HUES64 (cell line): ENCODE results near the gene DYSF. TPM values are rescaled to one million over a fixed set of nuclear protein-coding genes. Genes with fewer than 3 reads are reported as not detected.
"Not testable (repeated sequence)": the region's sequence is repeated elsewhere in the genome, so short reads cannot be mapped to it uniquely, and the experiment has no call there.

Experiments used
- H3K27ac ChIP-seq: 2 replicates; pipeline ENCODE4 v1.7.0; 2013; ENCODE audit warnings: low read depth, low read length, inconsistent platforms
- H3K27me3 ChIP-seq: 2 replicates; pipeline ENCODE4 v1.6.1; 2013; ENCODE audit warnings: mild to moderate bottlenecking, low read length; ENCODE audit not compliant: insufficient read depth
- H3K36me3 ChIP-seq: 2 replicates; pipeline ENCODE4 v1.6.1; 2013; ENCODE audit warnings: mild to moderate bottlenecking, low read length; ENCODE audit not compliant: insufficient read depth
- H3K4me1 ChIP-seq: 2 replicates; pipeline ENCODE4 v1.6.1; 2013; ENCODE audit warnings: mild to moderate bottlenecking, low read length, moderate library complexity; ENCODE audit not compliant: insufficient read depth
- H3K4me3 ChIP-seq: 2 replicates; pipeline ENCODE4 v1.5.1; 2013; ENCODE audit warnings: mild to moderate bottlenecking, low read length, moderate library complexity
- H3K9ac ChIP-seq: 2 replicates; pipeline ENCODE4 v1.6.1; 2013; ENCODE audit warnings: mild to moderate bottlenecking, low read depth, low read length
- H3K9me3 ChIP-seq: 2 replicates; pipeline ENCODE4 v1.6.1; 2013; ENCODE audit warnings: low read depth, low read length; ENCODE audit not compliant: insufficient read depth
- WGBS: fragments of 150-250, 120-280 bp; methylation state at CpG from one replicate; pipeline ENCODE4 v1.1.7; 2013; ENCODE audit warnings: missing lambda C conversion rate; 5-methylcytosine and 5-hydroxymethylcytosine counted together
- polyA plus RNA-seq, 2 experiments: library from polyadenylated mRNA; stranded (reverse); fragments of 50-300 nt; gene quantifications; one replicate each; pipeline ENCODE4 v1.2.3, GENCODE V29; 2013

Gene DYSF
- 5.6 TPM for polyA plus RNA-seq (2013, experiment 1 of 2)
- 5.8 TPM for polyA plus RNA-seq (2013, experiment 2 of 2)

- Histone ChIP-seq H3K9ac (peak within 1 kb of the TSS; percentile 49), H3K4me3 (peak within 1 kb of the TSS; percentile 59)
These were observed at the start of gene DYSF for GRCh38 chr2:71453404-71454220. TSS of gene DYSF (plus strand) at chr2:71453561.

GRCh38 chr2:71409611-71410010 is 43.8 kb upstream of the DYSF start:
- Histone ChIP-seq H3K4me3 (no peak overlapping the region), H3K9ac (no peak overlapping the region), H3K9me3 (no peaks in the 10 kb centered on the region), H3K27ac (no peak overlapping the region), H3K36me3 (peaks cover 62% of the 10 kb centered on the region), H3K4me1 (no peaks in the 10 kb centered on the region), H3K27me3 (no peaks in the 10 kb centered on the region)
- WGBS: 93% methylated on average over 3 of the region's 3 CpGs

More at GRCh38 chr2:71453404-71454220, at the start of gene DYSF:
- Histone ChIP-seq H3K36me3 (no peaks in the 10 kb centered on the region), H3K9me3 (no peaks in the 10 kb centered on the region), H3K27me3 (peaks cover 48% of the 10 kb centered on the region), H3K4me1 (peaks cover 38% of the 10 kb centered on the region), H3K27ac (no peak within 1 kb of the TSS)
- under 1% methylated on average over 66 of the region's 66 CpGs for WGBS

GRCh38 chr2:71410696-71411095 is 42.7 kb upstream of the DYSF start:
- no peaks in the 10 kb centered on the region for H3K4me1 ChIP-seq
- no peaks in the 10 kb centered on the region for H3K27me3 ChIP-seq
- no peak overlapping the region for H3K4me3 ChIP-seq
- H3K9ac ChIP-seq: no peak overlapping the region
- H3K36me3 ChIP-seq: peaks cover 51% of the 10 kb centered on the region
- 96% methylated on average over 4 of the region's 4 CpGs for WGBS
- H3K9me3 ChIP-seq: no peaks in the 10 kb centered on the region
- H3K27ac ChIP-seq: no peak overlapping the region

- no CpG with 5 or more reads among the region's 15 CpGs for WGBS
- peak overlapping the region; percentile 90; the same call in 1 of the 2 replicates for H3K9ac ChIP-seq
These were observed 36.5 kb upstream of the DYSF start for GRCh38 chr2:71416866-71417265.

GRCh38 chr2:71417300-71418202 is 35.8 kb upstream of the DYSF start:
- H3K9me3 ChIP-seq: no peaks in the 10 kb centered on the region
- H3K9ac ChIP-seq: peak overlapping the region; percentile 90
- 7% methylated on average over 8 of the region's 16 CpGs for WGBS
- peak overlapping the region; percentile 60 for H3K4me3 ChIP-seq
- peaks cover 12% of the 10 kb centered on the region for H3K4me1 ChIP-seq
- peak overlapping the region; percentile 73 for H3K27ac ChIP-seq
- peaks cover 40% of the 10 kb centered on the region for H3K36me3 ChIP-seq
- H3K27me3 ChIP-seq: no peaks in the 10 kb centered on the region

More at GRCh38 chr2:71416866-71417265, 36.5 kb upstream of the DYSF start:
- H3K27me3 ChIP-seq, H3K27ac ChIP-seq, H3K9me3 ChIP-seq: not testable (repeated sequence)
- Histone ChIP-seq H3K4me1 (peaks cover 12% of the 10 kb centered on the region), H3K4me3 (peak overlapping the region; percentile 60), H3K36me3 (peaks cover 33% of the 10 kb centered on the region)

GRCh38 chr2:71419145-71419544 is 34.2 kb upstream of the DYSF start:
- peaks cover 12% of the 10 kb centered on the region for H3K4me1 ChIP-seq
- H3K36me3 ChIP-seq: peaks cover 56% of the 10 kb centered on the region
- WGBS: 95% methylated on average over 2 of the region's 4 CpGs
- no peak overlapping the region for H3K4me3 ChIP-seq
- H3K9ac ChIP-seq: no peak overlapping the region
- no peak overlapping the region for H3K27ac ChIP-seq
- no peaks in the 10 kb centered on the region for H3K27me3 ChIP-seq
- H3K9me3 ChIP-seq: no peaks in the 10 kb centered on the region

- H3K9me3 ChIP-seq: no peaks in the 10 kb centered on the region
- H3K36me3 ChIP-seq: peaks cover 65% of the 10 kb centered on the region
- no peak overlapping the region for H3K4me3 ChIP-seq
- H3K4me1 ChIP-seq: peaks cover 12% of the 10 kb centered on the region
- H3K27ac ChIP-seq: no peak overlapping the region
- no CpG with 5 or more reads among the region's 1 CpG for WGBS
- H3K27me3 ChIP-seq: no peaks in the 10 kb centered on the region
- no peak overlapping the region for H3K9ac ChIP-seq
These were observed 33.4 kb upstream of the DYSF start for GRCh38 chr2:71419976-71420375.

- WGBS: 98% methylated on average over 2 of the region's 2 CpGs
- Histone ChIP-seq H3K27ac (no peak overlapping the region), H3K36me3 (peaks cover 90% of the 10 kb centered on the region)
These were observed 30.6 kb upstream of the DYSF start for GRCh38 chr2:71422786-71423185.

GRCh38 chr2:71423817-71424420 is 29.4 kb upstream of the DYSF start:
- peaks cover 96% of the 10 kb centered on the region for H3K36me3 ChIP-seq

More at GRCh38 chr2:71422786-71423185, 30.6 kb upstream of the DYSF start:
- no peak overlapping the region for H3K9ac ChIP-seq
- H3K4me1 ChIP-seq: peaks cover 7% of the 10 kb centered on the region
- H3K9me3 ChIP-seq: no peaks in the 10 kb centered on the region
- no peaks in the 10 kb centered on the region for H3K27me3 ChIP-seq
- no peak overlapping the region for H3K4me3 ChIP-seq

GRCh38 chr2:71426721-71427120 is 26.6 kb upstream of the DYSF start:
- Histone ChIP-seq H3K4me3 (no peak overlapping the region), H3K27me3 (no peaks in the 10 kb centered on the region), H3K36me3 (peaks cover 94% of the 10 kb centered on the region), H3K4me1 (no peaks in the 10 kb centered on the region), H3K9me3 (no peaks in the 10 kb centered on the region), H3K27ac (no peak overlapping the region), H3K9ac (no peak overlapping the region)
- WGBS: 97% methylated on average over 2 of the region's 2 CpGs

More at GRCh38 chr2:71423817-71424420, 29.4 kb upstream of the DYSF start:
- Histone ChIP-seq H3K27ac (no peak overlapping the region), H3K9ac (no peak overlapping the region), H3K27me3 (no peaks in the 10 kb centered on the region), H3K9me3 (no peaks in the 10 kb centered on the region), H3K4me1 (no peaks in the 10 kb centered on the region; the same call in 1 of the 2 replicates), H3K4me3 (no peak overlapping the region)
- WGBS: 96% methylated on average over 1 of the region's 3 CpGs
